Astrocyte (in vitro differentiated cells and primary cell): ENCODE results near the gene KLF11.

Source experiments
- CTCF ChIP-seq: IDR thresholded peaks from 2 replicates; pipeline ENCODE4 v1.5.1; 2011; ENCODE audit warnings: low read depth, mild to moderate bottlenecking, inconsistent platforms, low read length, moderate library complexity; ENCODE audit not compliant: insufficient read depth
- EZH2 ChIP-seq: IDR thresholded peaks from 2 replicates; pipeline ENCODE4 v1.6.1; 2012; ENCODE audit warnings: mild to moderate bottlenecking, low read length, inconsistent platforms; ENCODE audit not compliant: insufficient read depth

- TF ChIP-seq EZH2 (no peak), CTCF (peak; percentile 79)
Observed at GRCh38 chr2:10048501-10049171, 5.3 kb downstream of the KLF11 start.
